Esophagus muscularis mucosa (tissue), 4 donors: ENCODE measurements around the gene MT3. TPM values are rescaled to one million over a fixed set of nuclear protein-coding genes. Genes with fewer than 3 reads are reported as not detected.
"Not testable (repeated sequence)": the region's sequence is repeated elsewhere in the genome, so short reads cannot be mapped to it uniquely, and the experiment has no call there.

ENCODE experiments used
- DNase-seq: peaks from one replicate; pipeline ENCODE4 v3.0.0-alpha.2; 2017; ENCODE audit errors: extremely low spot score
- H3K27ac ChIP-seq, 4 donors: fragments of 200-600 bp; sonication (generic); replicated peaks in 1 of 4; 1 replicate in 3 of 4; 2 replicates in 1 of 4; pipeline ENCODE4 v1.5.1; 2016 to 2019; ENCODE audit warnings: mild to moderate bottlenecking in 1 of 4
- H3K27me3 ChIP-seq, 4 donors: fragments of 200-600 bp; sonication (generic); one replicate each; pipeline versions ENCODE4 v1.5.1 to v1.6.0; 2016 to 2019
- H3K36me3 ChIP-seq, 4 donors: fragments of 200-600 bp; sonication (generic); one replicate each; pipeline ENCODE4 v1.5.1; 2016 to 2019
- H3K4me1 ChIP-seq, 4 donors: fragments of 200-600 bp; sonication (generic); one replicate each; pipeline ENCODE4 v1.5.1; 2016 to 2019
- H3K4me3 ChIP-seq, 4 donors: fragments of 200-600 bp; sonication (generic); 1 replicate in 2 of 4; 2 replicates in 2 of 4; pipeline ENCODE4 v1.5.1; 2016 to 2019; ENCODE audit warnings: mild to moderate bottlenecking in 4 of 4, moderate library complexity in 1 of 4
- H3K9me3 ChIP-seq, 4 donors: fragments of 200-600 bp; sonication (generic); 1 replicate in 3 of 4; 2 replicates in 1 of 4; pipeline ENCODE4 v1.5.1; 2016 to 2019
- EP300 ChIP-seq: sonication (generic); formaldehyde crosslinking; IDR thresholded peaks from one replicate; pipeline ENCODE4 v1.6.1; 2017; ENCODE audit warnings: antibody characterized with exemption
- POLR2A ChIP-seq: fragments of 450-650 bp; IDR thresholded peaks from one replicate; pipeline ENCODE4 v1.6.1; 2017; ENCODE audit warnings: antibody characterized with exemption, moderate library complexity, mild to moderate bottlenecking, low read depth
- POLR2AphosphoS5 ChIP-seq, 2 donors: sonication (generic); formaldehyde crosslinking; IDR thresholded peaks; one replicate each; pipeline ENCODE4 v1.6.1; 2017; ENCODE audit warnings: antibody characterized with exemption in 2 of 2
- WGBS: methylation state at CpG from one replicate; pipeline ENCODE4 v1.1.5; 2018; 5-methylcytosine and 5-hydroxymethylcytosine counted together
- intact Hi-C: fragments of 100-400 bp; cut with DNase I; formaldehyde crosslinking; loops from one replicate; pipeline ENCODE4 v1.15.1; 2023
- total RNA-seq, 4 donors: library from RNA; depleted of rRNA; stranded (reverse); fragments of >200 nt; gene quantifications; one replicate each; pipeline versions ENCODE4 v1.1.0 to v1.2.1, GENCODE V29; 2016
- TF ChIP-seq, protein P1 (sequence below), 3 experiments: fragments of 200-600 bp in 2 of 3; fragments of 450-650 bp in 1 of 3; sonication (generic) in 2 of 3; IDR thresholded peaks; one replicate each; pipeline ENCODE4 v1.5.1; 2017 to 2019; ENCODE audit warnings: antibody characterized with exemption in 3 of 3, mild to moderate bottlenecking in 2 of 3, moderate library complexity in 1 of 3

The MT3 gene
- total RNA-seq, 4 donors from 2014 or later: 2.0 to 12.5 (median 4.1) TPM

DNA sequence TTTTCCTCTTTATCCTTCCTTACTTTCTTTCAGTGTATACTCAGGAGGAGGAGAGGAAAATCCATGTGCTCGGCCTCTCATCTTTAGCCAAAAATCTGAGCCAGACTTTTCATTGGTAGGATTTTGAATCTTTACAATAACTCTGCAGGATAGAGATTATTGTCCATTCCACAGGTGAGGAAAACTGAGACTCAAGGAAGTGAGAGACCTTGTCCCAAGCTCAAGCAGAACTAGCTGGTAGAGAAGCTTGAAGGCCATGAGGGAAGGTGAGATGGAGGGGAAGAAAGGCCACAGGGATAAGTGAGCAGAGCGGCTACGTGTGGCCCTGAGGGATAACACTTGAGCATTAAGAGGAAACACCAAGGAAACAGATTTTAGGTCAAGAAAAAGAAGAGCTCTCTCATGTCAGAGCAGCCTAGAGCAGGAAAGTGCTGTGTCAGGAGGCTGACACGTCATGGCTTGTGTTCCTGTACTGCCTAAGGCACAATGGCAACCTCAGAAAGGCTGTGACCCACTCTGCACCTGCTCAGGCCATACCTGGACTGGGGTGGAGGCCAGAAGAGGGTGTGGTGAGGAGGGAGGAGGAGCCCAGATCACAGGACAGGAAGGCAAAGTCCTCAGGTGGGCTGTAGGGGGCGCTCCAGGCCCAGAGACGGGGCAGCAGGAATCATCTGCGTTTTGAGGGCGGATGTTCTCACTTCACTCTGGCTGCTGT, 12.6 kb upstream of the MT3 start:
- H3K27ac ChIP-seq: no peak overlapping the region
- no peaks in the 10 kb centered on the region for H3K9me3 ChIP-seq
- no peaks in the 10 kb centered on the region for H3K36me3 ChIP-seq
- 42% methylated on average over 8 of the region's 8 CpGs for WGBS
- TF ChIP-seq, protein P1, sequence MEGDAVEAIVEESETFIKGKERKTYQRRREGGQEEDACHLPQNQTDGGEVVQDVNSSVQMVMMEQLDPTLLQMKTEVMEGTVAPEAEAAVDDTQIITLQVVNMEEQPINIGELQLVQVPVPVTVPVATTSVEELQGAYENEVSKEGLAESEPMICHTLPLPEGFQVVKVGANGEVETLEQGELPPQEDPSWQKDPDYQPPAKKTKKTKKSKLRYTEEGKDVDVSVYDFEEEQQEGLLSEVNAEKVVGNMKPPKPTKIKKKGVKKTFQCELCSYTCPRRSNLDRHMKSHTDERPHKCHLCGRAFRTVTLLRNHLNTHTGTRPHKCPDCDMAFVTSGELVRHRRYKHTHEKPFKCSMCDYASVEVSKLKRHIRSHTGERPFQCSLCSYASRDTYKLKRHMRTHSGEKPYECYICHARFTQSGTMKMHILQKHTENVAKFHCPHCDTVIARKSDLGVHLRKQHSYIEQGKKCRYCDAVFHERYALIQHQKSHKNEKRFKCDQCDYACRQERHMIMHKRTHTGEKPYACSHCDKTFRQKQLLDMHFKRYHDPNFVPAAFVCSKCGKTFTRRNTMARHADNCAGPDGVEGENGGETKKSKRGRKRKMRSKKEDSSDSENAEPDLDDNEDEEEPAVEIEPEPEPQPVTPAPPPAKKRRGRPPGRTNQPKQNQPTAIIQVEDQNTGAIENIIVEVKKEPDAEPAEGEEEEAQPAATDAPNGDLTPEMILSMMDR (IDR thresholded peaks at IDR 0.05): peak; percentile 72 to 78 (median 76)
- TF ChIP-seq POLR2AphosphoS5 (IDR thresholded peaks at IDR 0.05) (no peak), EP300 (no peak), POLR2A (no peak)
- DNase-seq: no peak
- peaks cover 0 to 3% (median under 1%) of the 10 kb centered on the region in 4 donors for H3K4me1 ChIP-seq
- no peaks in the 10 kb centered on the region for H3K27me3 ChIP-seq
- intact Hi-C loops: loop anchor here (2.0 kb wide), 1 partner anchor 126 kb away; no protein-coding TSS in a partner anchor
- H3K4me3 ChIP-seq: no peak overlapping the region

GRCh38 chr16:56577300-56577625, 12.1 kb upstream of the MT3 start:
- H3K9me3 ChIP-seq: no peaks in the 10 kb centered on the region
- H3K4me3 ChIP-seq: no peak overlapping the region
- 76% methylated on average over 4 of the region's 4 CpGs for WGBS
- peaks cover 0 to 8% (median 3%) of the 10 kb centered on the region in 4 donors for H3K4me1 ChIP-seq
- TF ChIP-seq POLR2AphosphoS5 (IDR thresholded peaks at IDR 0.05) (no peak), POLR2A (no peak), EP300 (no peak)
- TF ChIP-seq, protein P1 (IDR thresholded peaks at IDR 0.05): no peak
- no peak overlapping the region for H3K27ac ChIP-seq
- no peaks in the 10 kb centered on the region for H3K27me3 ChIP-seq
- intact Hi-C loops: loop anchor here (2.0 kb wide), 1 partner anchor 126 kb away; no protein-coding TSS in a partner anchor
- DNase-seq: no peak
- no peaks in the 10 kb centered on the region for H3K36me3 ChIP-seq

- 83% methylated on average over 6 of the region's 6 CpGs for WGBS
- intact Hi-C loops: no loop called here
- Histone ChIP-seq H3K36me3 (no peaks in the 10 kb centered on the region), H3K9me3 (no peaks in the 10 kb centered on the region), H3K4me3 (no peak overlapping the region), H3K27me3 (no peaks in the 10 kb centered on the region), H3K4me1 (peaks cover 0 to 8% (median 3%) of the 10 kb centered on the region in 4 donors), H3K27ac (no peak overlapping the region)
- TF ChIP-seq, protein P1 (IDR thresholded peaks at IDR 0.05): no peak
- TF ChIP-seq EP300 (no peak), POLR2AphosphoS5 (IDR thresholded peaks at IDR 0.05) (no peak), POLR2A (no peak)
- DNase-seq: no peak
Measured at GRCh38 chr16:56580391-56581048, 8.8 kb upstream of the MT3 start.

DNA sequence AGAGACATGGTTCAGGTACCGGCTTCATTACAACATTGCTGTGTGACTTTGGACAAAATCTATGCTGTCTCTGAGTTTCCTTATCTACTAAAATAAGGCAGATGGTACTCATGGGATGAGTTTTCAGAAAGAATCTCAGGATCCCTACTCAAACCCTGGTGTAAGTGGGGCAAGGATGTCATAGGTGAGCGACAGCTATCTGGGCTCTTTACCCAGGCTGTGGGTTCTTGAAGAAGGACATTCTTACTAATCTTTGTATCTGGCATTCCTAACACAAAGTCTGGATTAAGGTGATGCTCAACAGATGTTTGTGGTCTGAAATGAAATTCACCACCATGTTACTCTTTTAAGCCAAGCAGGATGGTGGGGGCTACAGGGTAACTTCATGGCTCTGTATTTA, 6.4 kb upstream of the MT3 start:
- H3K4me1 ChIP-seq, intact Hi-C loops, H3K36me3 ChIP-seq, H3K4me3 ChIP-seq, H3K27ac ChIP-seq, H3K9me3 ChIP-seq, DNase-seq: not testable (repeated sequence)
- H3K27me3 ChIP-seq: peaks cover 0 to 13% (median 0%) of the 10 kb centered on the region in 4 donors
- 96% methylated on average over 2 of the region's 2 CpGs for WGBS

- Histone ChIP-seq H3K27me3 (peaks cover 0 to 20% (median 0%) of the 10 kb centered on the region in 4 donors), H3K4me1 (peaks cover 0 to 8% (median 3%) of the 10 kb centered on the region in 4 donors), H3K4me3 (no peak overlapping the region), H3K9me3 (no peaks in the 10 kb centered on the region), H3K36me3 (no peaks in the 10 kb centered on the region), H3K27ac (no peak overlapping the region)
- TF ChIP-seq EP300 (no peak), POLR2AphosphoS5 (IDR thresholded peaks at IDR 0.05) (no peak), POLR2A (no peak)
- TF ChIP-seq, protein P1 (IDR thresholded peaks at IDR 0.05): no peak
- intact Hi-C loops: no loop called here
- WGBS: 77% methylated on average over 11 of the region's 11 CpGs
- DNase-seq: no peak
Measured at GRCh38 chr16:56583351-56584168, 5.8 kb upstream of the MT3 start.
